Astrocyte (in vitro differentiated cells and primary cell): ENCODE measurements around the gene VDAC1.

ENCODE experiments used
- EZH2 ChIP-seq: IDR thresholded peaks from 2 replicates; pipeline ENCODE4 v1.6.1; 2012; ENCODE audit warnings: mild to moderate bottlenecking, low read length, inconsistent platforms; ENCODE audit not compliant: insufficient read depth
- TF ChIP-seq, protein P1 (sequence below): IDR thresholded peaks from 2 replicates; pipeline ENCODE4 v1.5.1; 2011; ENCODE audit warnings: low read depth, mild to moderate bottlenecking, inconsistent platforms, low read length, moderate library complexity; ENCODE audit not compliant: insufficient read depth

DNA sequence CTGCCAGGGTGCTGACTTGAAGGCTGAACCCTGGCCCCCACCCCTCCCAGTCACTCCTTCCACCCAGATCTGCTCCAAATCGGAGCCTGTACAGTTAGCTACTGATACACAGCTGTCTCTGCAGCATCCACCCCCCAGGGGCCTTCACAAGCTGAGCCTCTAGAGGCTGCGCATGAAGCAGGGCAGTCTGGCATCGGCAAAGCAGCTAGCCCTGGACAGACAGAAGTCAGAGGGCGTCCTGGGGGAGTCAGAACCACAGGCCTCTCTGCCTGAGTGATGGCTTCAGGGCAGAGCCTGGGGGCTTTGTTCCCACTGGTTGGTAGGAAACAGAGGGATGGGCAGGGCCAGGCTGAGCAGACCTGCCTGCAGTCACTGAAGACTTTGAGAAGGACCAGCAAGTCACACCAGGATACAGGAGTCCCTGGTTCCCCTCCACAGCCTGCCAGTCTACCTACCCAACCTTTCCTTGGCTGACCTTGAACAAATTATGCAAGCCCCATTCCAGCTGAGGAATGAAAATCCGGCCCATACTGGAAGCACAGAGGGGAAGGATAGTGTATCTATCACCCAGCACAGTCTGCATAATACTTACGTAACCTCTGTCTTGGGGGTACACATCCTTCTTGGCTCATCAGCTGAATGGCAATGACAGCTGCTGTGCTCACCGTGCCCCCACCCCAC, 8.8 kb downstream of the VDAC1 start:
- TF ChIP-seq, protein P1, sequence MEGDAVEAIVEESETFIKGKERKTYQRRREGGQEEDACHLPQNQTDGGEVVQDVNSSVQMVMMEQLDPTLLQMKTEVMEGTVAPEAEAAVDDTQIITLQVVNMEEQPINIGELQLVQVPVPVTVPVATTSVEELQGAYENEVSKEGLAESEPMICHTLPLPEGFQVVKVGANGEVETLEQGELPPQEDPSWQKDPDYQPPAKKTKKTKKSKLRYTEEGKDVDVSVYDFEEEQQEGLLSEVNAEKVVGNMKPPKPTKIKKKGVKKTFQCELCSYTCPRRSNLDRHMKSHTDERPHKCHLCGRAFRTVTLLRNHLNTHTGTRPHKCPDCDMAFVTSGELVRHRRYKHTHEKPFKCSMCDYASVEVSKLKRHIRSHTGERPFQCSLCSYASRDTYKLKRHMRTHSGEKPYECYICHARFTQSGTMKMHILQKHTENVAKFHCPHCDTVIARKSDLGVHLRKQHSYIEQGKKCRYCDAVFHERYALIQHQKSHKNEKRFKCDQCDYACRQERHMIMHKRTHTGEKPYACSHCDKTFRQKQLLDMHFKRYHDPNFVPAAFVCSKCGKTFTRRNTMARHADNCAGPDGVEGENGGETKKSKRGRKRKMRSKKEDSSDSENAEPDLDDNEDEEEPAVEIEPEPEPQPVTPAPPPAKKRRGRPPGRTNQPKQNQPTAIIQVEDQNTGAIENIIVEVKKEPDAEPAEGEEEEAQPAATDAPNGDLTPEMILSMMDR: no peak
- no peak for TF ChIP-seq EZH2
